ENCODE data around the gene SFSWAP. TPM values are rescaled to one million over a fixed set of nuclear protein-coding genes. Genes with fewer than 3 reads are reported as not detected.

SFSWAP gene
- total RNA-seq, 1 experiment from 2014 or later = 48.1 TPM

DNA sequence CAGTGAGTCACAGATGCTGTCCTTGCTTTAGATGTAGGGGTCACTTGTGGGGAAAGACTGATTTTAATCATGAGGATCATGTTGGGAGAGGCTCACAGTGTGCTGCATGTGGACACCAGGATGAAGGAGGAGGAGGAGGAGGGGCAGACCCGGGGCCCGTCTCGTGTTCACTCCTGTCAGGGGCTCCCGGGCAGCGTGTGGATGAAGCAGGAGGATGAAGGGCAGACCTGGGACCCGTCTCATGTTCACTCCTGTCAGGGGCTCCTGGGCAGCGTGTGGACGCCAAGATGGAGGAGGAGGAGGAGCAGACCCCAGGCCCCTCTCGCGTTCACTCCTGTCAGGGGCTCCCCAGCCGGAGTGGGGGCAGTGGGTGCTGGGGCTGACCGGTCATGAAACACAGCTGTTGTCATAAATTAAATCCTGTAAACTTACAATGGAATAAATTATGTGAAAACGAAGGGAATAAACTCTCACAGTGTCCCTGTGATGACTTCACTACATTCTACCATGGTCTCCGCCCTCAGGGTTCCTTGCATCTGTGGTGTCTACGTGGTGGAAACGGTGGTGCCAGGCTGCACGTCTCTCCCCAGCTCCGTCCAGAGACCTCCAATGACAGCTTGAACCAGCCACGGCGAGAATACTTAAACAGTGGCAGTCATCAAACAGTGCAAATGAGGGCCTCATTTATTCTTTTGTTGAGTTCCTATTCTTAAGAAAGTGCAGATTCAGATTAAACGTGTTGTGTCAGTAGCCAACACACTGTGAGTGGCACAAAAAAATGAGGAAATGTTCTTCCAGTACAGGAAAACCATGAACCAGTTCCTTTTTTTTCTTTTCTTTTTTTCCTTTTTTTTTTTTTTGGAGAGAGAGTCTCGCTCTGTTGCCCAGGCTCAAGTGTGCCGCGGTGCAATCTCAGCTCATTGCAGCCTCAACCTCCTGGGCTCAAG, 37.7 kb upstream of the SFSWAP start:
- no peaks in the 10 kb centered on the region for H3K79me1 ChIP-seq (ENCODE audit: insufficient read depth, low read depth, low read length, poor library complexity, severe bottlenecking)
- no peaks in the 10 kb centered on the region for H3K4me1 ChIP-seq (ENCODE audit: insufficient read depth, low read length)
- no peak overlapping the region for H3K23ac ChIP-seq (ENCODE audit: insufficient read length, low read depth, low read length)
- H3K79me2 ChIP-seq (ENCODE audit: insufficient read depth, low read length) = no peaks in the 10 kb centered on the region
- no peak overlapping the region for H2BK20ac ChIP-seq (ENCODE audit: low read depth, low read length, poor library complexity, severe bottlenecking)
- no peak overlapping the region for H3K27ac ChIP-seq (ENCODE audit: insufficient read length, low read depth, low read length)
- H4K5ac ChIP-seq (ENCODE audit: insufficient read length, low read depth, low read length) = no peak overlapping the region
- Mint-ChIP-seq H3K27me3 (ENCODE audit: low read depth) (peaks cover 4% of the 10 kb centered on the region), H3K4me1 (0 out of 4 replicates have a peak, but pooled peaks cover 0 to under 1% of the 10 kb centered on the region in 2 experiments), H3K27ac (peak overlapping the region in 1 of 3 experiments; percentile 75; a peak in 2 of 7 replicates), H3K4me3 (no peak overlapping the region), H3K36me3 (ENCODE audit: insufficient read depth in 1 of 3, low read depth in 3 of 3) (peaks cover 0 to 4% (median 3%) of the 10 kb centered on the region in 3 experiments; a peak in 3 of 7 replicates), H3K9me3 (peaks cover 11 to 14% of the 10 kb centered on the region in 2 experiments)
- no peak for DNase-seq
- H3K9ac ChIP-seq (ENCODE audit: extremely low read depth, insufficient read length, low read length) = no peak overlapping the region
- no peak overlapping the region for H3K18ac ChIP-seq (ENCODE audit: insufficient read length, low read depth, low read length)
- H3K27me3 ChIP-seq (ENCODE audit: insufficient read depth, low read length) = no peaks in the 10 kb centered on the region; the same call in 1 of the 2 replicates
- H3K4ac ChIP-seq (ENCODE audit: low read depth, low read length) = no peak overlapping the region
- TF ChIP-seq, protein P1, sequence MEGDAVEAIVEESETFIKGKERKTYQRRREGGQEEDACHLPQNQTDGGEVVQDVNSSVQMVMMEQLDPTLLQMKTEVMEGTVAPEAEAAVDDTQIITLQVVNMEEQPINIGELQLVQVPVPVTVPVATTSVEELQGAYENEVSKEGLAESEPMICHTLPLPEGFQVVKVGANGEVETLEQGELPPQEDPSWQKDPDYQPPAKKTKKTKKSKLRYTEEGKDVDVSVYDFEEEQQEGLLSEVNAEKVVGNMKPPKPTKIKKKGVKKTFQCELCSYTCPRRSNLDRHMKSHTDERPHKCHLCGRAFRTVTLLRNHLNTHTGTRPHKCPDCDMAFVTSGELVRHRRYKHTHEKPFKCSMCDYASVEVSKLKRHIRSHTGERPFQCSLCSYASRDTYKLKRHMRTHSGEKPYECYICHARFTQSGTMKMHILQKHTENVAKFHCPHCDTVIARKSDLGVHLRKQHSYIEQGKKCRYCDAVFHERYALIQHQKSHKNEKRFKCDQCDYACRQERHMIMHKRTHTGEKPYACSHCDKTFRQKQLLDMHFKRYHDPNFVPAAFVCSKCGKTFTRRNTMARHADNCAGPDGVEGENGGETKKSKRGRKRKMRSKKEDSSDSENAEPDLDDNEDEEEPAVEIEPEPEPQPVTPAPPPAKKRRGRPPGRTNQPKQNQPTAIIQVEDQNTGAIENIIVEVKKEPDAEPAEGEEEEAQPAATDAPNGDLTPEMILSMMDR (conservative IDR thresholded peaks at IDR 0.05) = no peak
- no peak overlapping the region for H2BK5ac ChIP-seq (ENCODE audit: insufficient read length, low read length)
- H3T11ph ChIP-seq (ENCODE audit: low read length) = no peak overlapping the region
- H2BK15ac ChIP-seq (ENCODE audit: low read depth, low read length) = no peak overlapping the region
- H3K9me3 ChIP-seq (ENCODE audit: control insufficient read depth, low read depth, low read length) = no peaks in the 10 kb centered on the region
- H2AK5ac ChIP-seq (ENCODE audit: insufficient read length, low read length) = no peak overlapping the region
- no peak overlapping the region for H2BK120ac ChIP-seq (ENCODE audit: low read depth, low read length, poor library complexity, severe bottlenecking)
- H3K14ac ChIP-seq (ENCODE audit: insufficient read depth, low read length) = no peak overlapping the region
- no CpG with 5 or more reads among the region's 24 CpGs for WGBS (ENCODE audit: extremely low coverage, insufficient read length, low lambda C conversion rate)
- H3K4me2 ChIP-seq (ENCODE audit: insufficient read depth, insufficient read length, low read length) = no peak overlapping the region
- H4K8ac ChIP-seq (replicated peaks; ENCODE audit: insufficient read length, low read depth, low read length) = no peak overlapping the region
- no peaks in the 10 kb centered on the region for H4K20me1 ChIP-seq (ENCODE audit: control insufficient read depth, insufficient read depth, insufficient read length)
- H2BK12ac ChIP-seq (ENCODE audit: insufficient read length, low read depth, low read length) = no peak overlapping the region
- no peaks in the 10 kb centered on the region for H3K23me2 ChIP-seq (ENCODE audit: insufficient read length, low read depth, low read length, poor library complexity, severe bottlenecking)
- H2AFZ ChIP-seq (ENCODE audit: low read length) = no peak overlapping the region
- H3K56ac ChIP-seq (ENCODE audit: insufficient read length, low read depth, low read length) = no peak overlapping the region
- no peak overlapping the region for H4K91ac ChIP-seq (ENCODE audit: insufficient read length, low read depth, low read length)

Data from H9 (cell line).